Measurements from ENCODE around the gene HAUS7.
"Not testable (repeated sequence)": the region's sequence is repeated elsewhere in the genome, so short reads cannot be mapped to it uniquely, and the experiment has no call there.

Gene HAUS7

DNA sequence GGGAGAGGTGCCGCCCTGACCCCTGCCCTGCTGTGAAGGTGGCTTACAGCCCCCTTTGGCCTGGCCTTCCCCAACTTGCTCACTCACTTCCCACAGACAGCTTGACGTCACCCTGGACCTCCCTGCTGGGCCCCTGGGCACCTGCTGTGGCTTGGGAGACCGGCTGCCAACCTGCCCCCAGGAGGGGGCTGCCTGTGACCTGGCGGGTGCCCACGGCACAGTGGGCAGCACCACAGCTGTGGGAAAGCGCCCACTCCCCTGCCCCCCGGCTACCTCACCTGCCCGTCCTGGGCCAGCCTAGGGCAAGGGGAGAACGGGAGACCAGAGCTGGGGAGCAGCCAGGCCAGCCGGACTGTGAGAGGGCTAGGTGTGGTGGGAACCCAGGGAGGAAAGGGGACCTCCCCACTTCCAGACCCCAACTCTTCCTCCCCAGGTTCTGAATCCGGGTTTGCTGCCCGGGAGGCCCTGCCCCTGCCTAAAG is 61.5 kb downstream of the HAUS7 start:
- no peak for DNase-seq (ENCODE audit: low spot score)

DNA sequence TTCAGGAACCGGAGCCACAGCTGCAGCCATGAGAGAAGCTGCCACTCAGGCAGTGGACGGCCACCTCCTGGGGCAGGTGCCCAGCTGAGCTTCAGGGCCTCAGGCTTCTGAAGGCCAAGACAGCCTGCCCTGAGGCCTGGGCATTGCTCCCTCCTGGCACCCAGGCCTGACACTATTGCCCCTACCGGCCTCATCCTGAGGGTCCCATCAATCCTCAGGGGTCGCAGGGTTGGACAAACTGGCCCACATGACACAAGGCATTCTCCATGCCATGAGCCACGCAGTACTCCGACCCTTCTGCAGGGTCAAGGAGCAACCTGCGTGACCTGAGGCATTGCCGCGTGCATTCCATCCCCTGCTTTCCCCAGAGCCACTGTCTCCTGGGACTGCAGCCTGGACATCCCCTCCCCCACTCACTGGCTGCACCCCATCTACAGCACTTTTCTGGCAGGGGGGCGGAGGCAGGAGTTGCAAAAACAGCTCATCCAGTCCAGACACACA is 62.1 kb downstream of the HAUS7 start:
- no peak for DNase-seq (ENCODE audit: low spot score)

DNA sequence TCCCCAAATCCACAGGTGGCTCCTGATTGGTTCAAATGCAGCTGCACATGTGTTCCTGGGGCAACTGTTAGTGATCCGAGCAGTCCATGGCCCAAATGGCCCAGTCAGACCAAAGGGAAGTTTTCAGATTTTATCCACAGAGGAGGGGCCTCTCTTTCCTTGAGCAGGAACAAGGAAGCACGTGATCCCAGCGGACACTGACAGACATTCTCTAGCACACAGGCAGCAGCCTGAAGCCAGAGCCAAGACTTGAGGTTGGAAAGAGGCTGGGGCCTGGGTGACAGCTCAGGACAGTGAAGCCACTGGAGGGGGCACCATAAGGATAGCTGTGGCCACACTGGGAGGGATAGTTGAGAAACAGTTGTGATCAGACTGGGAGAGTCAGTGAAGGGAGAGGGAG is 62.6 kb downstream of the HAUS7 start:
- DNase-seq (ENCODE audit: low spot score): no peak

DNA sequence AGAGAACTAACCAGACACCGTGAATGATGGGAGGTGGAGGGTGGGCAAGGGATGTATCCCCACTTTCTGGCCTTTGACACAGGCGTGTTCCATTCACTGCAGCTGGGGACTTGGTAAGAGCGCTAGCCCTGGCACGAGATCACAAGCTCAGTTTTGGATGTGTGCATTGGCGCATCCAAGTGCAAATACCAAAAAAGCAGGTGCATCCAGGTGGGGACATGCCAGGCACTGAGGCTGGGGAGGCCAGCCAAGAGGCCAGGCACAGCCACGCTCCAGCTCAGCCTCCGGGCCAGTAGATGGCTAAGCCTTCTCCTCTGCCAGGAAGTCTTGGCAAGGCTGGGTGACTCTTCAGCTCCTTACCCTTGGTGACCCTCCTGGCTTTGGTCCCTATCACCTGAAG is 63.5 kb downstream of the HAUS7 start:
- DNase-seq (ENCODE audit: low spot score): no peak

DNA sequence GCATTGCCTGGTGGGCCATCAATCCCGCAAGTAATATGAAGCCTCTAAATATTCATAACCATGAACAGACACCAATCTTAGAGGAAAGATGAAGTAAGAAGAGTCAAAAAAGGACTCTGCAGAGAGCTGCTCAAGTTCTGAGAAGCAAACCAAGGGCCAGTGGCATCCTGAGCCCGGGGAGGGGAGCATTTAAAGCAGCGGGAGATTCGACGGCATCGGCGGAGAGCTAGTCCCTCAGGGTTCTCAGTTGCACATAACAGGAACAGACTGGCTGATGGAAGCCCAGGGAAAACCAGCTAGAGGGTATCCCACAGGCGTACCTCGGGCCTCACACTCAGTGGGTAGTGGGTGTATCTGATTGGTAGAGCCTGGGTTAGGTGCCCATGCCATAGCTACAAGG is 64.4 kb downstream of the HAUS7 start:
- DNase-seq (ENCODE audit: low spot score): no peak

DNA sequence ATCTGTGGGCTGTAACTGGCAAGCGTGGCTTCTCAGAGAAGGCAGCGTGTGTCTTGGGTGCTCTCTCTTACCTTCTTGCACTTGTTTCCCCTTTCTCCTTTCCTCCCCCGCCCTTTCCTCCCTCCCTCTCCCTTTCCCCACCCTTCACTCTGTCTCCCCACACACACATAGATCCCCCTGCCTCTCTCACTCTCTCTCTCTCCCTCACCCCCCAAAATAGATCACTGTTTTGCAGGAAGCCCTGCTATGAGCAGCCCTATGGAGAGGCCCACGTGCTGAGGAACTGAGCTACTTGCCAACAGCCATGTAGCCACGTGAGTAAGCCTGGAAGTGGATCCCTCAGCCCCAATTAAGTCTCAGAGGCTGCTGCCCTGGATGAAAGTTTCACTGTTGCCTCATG is 65.0 kb downstream of the HAUS7 start:
- DNase-seq (ENCODE audit: low spot score): no peak

DNA sequence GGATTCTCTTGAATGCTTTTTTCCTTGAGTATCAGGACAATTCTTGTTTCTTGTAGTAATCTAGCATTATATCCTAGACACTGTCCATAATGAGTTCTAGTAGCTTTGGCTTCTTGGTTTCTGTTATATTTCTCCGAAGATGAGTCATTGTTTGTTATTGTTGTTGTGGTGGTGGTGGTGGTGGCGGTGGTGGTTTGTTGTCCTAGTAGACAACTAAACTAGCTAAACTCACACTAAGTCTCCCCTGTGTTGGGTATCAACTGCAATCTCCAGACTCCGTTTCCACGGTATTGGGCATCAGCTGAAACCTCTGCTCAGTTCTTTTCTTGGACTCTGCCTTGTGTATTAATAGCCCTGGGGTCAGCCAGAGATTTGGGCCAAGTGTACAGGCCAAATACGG is 66.0 kb downstream of the HAUS7 start:
- DNase-seq (ENCODE audit: low spot score): not testable (repeated sequence)

DNA sequence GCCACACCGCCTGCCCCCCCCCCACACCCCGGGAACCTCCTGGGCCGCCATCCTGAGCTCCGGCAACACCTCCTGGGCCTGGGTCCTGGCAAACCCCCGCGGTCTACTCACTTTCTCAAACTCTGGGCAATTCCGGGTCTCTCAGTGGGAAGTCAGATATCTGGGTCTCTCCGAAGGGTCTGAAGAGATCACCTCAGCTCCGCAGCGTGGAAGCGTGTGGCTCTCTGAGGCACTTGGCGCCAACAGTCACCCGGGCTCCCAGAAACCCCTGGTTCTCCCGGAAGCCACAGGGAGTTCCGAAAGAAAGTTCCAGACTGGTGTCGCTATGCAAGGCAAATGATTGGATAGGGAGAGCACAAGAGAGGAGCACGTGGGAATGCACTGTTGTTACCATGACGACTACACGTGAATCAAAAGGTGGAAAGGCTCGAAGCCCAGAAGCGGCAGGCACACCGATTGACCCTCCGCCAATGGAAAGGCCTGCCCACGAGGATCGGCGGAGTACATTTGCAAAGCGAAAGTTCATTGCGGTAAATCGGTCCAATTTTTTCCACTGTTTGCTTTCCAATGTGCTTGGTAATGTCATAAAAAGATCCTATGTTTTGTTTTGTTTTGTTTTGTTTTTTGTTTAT is 69.1 kb downstream of the HAUS7 start, which contains the start of gene PNMA6E:
Gene PNMA6E, minus strand, starts transcription at position 218 of the 632 bp plus-strand sequence. CDS start 2,501 bp downstream, outside the sequence.
- DNase-seq (ENCODE audit: low spot score): no peak

DNA sequence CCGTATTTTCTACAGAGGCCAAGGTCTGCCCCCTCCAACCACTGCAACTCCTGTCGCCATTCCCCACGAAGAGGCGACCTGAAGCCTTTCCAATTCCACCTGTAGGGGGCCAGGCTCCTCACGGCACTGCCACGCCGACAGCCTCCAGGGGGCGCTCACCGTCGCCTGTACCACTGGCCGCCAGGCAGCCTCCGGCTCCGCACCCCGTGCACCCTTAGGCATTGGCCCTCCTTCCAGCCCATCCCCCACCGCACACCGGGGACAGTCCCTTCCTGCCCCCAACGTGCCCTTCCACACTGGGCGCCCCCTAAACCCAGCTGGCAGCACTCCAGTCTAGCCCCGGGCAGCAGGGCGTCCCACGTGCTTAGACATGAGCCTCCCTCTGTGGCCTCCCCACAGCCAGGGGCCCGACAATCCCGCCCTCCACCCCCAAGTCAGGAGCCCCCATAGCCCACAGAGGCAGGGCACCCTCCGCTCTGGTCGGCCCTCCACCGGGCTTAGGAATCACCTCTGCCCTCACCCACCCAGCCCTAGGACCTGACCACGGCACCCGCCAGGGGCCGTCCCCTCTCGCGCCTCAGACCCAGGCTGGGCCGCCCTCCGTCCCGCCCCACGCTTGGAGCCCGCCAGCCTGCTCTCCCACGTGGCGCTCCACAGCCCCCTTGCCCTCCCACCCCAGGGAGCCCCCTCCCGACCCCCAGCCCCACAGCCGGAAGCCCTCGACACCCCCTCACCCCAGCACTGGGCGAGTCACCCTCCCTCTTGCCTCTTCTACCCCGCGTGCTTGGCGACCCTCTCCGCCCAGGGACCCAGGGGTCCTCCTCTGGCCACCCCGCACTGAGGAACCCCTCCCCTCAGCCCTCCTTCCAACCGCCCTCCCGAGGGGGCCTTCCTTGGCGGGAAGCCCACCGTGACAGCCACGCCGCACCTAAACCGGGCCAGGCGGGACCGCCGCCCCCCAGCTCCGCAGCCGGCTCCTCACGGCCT is 69.9 kb downstream of the HAUS7 start:
- DNase-seq (ENCODE audit: low spot score): peak; percentile 28

DNA sequence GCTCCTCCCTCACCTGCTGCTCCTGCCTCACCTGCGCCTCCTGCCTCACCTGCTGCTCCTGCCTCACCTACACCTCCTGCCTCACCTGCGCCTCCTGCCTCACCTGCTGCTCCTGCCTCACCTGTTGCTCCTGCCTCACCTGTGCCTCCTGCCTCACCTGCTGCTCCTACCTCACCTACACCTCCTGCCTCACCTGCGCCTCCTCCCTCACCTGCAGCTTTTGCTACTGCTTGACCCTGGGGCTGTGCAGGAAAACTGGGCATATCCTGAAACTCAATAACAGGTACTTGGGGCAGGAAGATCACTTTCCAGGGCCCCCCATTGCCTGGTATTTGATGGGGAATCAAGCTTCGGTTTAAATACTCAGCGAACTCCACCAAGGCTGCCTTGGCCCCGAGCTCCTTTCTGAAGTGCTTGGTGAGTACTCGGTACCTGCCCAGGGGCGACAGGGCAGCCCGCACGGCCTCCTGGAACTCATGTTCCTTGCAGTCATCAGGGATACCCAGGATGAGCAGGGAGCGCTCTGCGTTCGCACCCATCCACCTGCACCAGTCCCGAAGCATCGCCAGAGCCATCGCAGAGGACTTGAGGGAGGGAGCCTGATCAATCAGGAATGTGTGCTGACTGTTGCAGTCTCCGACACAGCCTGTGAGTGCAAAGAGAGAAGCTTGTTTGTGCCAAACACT is 72.0 kb downstream of the HAUS7 start:
- no peak for DNase-seq (ENCODE audit: low spot score)
